ENCODE data around the gene MYPN. TPM values are rescaled to one million over a fixed set of nuclear protein-coding genes. Genes with fewer than 3 reads are reported as not detected.

The MYPN gene
- total RNA-seq, 1 experiment from 2014 or later = 6.0 TPM

DNA sequence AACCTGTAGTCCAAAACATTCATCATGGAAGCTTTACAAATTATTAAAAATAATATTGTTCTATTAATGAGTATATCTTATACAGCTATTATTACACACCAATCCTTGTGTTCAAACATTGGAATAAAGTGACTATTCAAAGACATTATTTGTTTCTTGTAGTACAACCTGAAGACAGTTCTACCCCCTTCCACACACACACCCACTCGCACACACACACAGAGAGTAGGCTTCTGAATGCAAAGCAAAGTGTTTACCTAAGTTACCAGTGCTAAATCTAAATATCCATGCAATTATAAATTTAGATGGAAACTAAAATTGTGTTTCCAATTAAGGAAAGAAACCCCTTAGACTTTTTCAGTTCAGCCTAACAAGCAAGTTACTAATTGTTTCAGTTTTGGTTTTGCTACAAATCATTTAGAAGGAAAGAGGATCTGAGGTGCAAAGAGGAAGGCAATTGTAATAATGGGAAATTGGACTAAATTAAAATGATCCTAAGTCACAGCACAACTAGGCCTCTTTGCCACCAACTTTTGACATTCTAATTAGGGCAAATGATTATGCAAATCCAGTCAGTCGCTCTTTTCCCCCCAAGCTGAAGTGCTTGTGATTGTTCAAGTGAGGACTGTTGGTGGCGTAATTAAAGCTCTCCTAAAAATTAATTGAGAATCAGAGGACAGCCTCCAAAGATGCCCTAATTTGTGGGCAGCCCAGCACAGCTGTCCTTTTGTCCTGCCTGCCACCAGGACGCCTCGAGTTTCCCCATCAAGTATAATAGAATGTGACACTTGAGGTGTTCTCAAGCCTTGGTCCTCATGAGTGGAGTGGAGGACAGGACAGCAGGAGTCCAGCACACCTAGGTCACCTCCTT is 142.6 kb downstream of the MYPN start:
- intact Hi-C loops (cut with micrococcal nuclease) = no loop called here
- Histone ChIP-seq H3K4me3 (ENCODE audit: low read length) (no peak overlapping the region), H3K4me2 (ENCODE audit: low read length) (no peak overlapping the region), H3K79me2 (ENCODE audit: low read length) (no peaks in the 10 kb centered on the region), H3F3A (ENCODE audit: low read length, unreplicated experiment) (no peaks in the 10 kb centered on the region), H4K20me1 (ENCODE audit: low read length) (no peaks in the 10 kb centered on the region), H3K4me1 (ENCODE audit: insufficient read depth, low read length) (no peaks in the 10 kb centered on the region), H2AFZ (ENCODE audit: low read length) (no peak overlapping the region), H3K9me3 (ENCODE audit: low read length) (no peaks in the 10 kb centered on the region), H3K36me3 (ENCODE audit: low read depth, low read length) (no peaks in the 10 kb centered on the region), H3K27ac (ENCODE audit: low read length) (no peak overlapping the region), H3K27me3 (ENCODE audit: low read length) (peaks cover 11% of the 10 kb centered on the region; the same call in 1 of the 2 replicates), H3K9me2 (replicated peaks; ENCODE audit: low read length) (no peaks in the 10 kb centered on the region), H3K9ac (ENCODE audit: low read length) (no peak overlapping the region)
- no peak for DNase-seq
- BruUV-seq (replicated peaks) = no TSS peak
- no peak for TF ChIP-seq EZH2phosphoT487 (IDR thresholded peaks at IDR 0.05; ENCODE audit: borderline replicate concordance, low read length)
- TF ChIP-seq, protein P1, sequence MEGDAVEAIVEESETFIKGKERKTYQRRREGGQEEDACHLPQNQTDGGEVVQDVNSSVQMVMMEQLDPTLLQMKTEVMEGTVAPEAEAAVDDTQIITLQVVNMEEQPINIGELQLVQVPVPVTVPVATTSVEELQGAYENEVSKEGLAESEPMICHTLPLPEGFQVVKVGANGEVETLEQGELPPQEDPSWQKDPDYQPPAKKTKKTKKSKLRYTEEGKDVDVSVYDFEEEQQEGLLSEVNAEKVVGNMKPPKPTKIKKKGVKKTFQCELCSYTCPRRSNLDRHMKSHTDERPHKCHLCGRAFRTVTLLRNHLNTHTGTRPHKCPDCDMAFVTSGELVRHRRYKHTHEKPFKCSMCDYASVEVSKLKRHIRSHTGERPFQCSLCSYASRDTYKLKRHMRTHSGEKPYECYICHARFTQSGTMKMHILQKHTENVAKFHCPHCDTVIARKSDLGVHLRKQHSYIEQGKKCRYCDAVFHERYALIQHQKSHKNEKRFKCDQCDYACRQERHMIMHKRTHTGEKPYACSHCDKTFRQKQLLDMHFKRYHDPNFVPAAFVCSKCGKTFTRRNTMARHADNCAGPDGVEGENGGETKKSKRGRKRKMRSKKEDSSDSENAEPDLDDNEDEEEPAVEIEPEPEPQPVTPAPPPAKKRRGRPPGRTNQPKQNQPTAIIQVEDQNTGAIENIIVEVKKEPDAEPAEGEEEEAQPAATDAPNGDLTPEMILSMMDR (conservative IDR thresholded peaks at IDR 0.05; ENCODE audit: low read depth, low read length) = no peak
- no peak for TF ChIP-seq EZH2 (IDR thresholded peaks at IDR 0.05; ENCODE audit: low read length, unreplicated experiment)
- POLR2A ChIA-PET (ENCODE audit: unreplicated experiment) = no interaction called here
- ATAC-seq = no peak
- CTCF ChIA-PET = no interaction called here

DNA sequence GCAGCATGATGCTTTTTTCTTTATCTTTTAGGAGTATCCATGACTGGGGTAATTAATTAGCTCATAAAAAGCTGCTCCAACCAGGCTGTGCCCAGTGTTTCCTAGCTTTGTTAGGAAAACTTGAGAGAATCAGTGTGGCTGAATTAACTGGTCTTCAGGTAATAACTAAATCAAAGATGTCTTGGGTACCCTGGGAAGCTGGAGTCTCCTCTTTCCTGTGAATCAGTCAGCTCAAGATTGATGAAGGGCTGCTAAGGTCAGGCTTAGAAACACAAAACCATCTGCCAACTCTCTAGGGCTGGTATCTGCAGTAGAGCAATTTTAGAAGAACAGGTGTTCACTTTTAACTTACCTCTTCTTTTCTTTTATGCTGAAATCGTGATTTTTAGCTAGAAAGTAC is 144.1 kb downstream of the MYPN start:
- H3K4me2 ChIP-seq (ENCODE audit: low read length) = no peak overlapping the region
- H3K4me1 ChIP-seq (ENCODE audit: insufficient read depth, low read length) = no peaks in the 10 kb centered on the region
- H3K9ac ChIP-seq (ENCODE audit: low read length) = no peak overlapping the region
- BruUV-seq (replicated peaks) = no TSS peak
- TF ChIP-seq EZH2phosphoT487 (IDR thresholded peaks at IDR 0.05; ENCODE audit: borderline replicate concordance, low read length) = no peak
- TF ChIP-seq EZH2 (IDR thresholded peaks at IDR 0.05; ENCODE audit: low read length, unreplicated experiment) = no peak
- TF ChIP-seq, protein P1 (conservative IDR thresholded peaks at IDR 0.05; ENCODE audit: low read depth, low read length) = no peak
- CTCF ChIA-PET = no interaction called here
- intact Hi-C loops (cut with micrococcal nuclease) = no loop called here
- no peaks in the 10 kb centered on the region for H4K20me1 ChIP-seq (ENCODE audit: low read length)
- H3K9me3 ChIP-seq (ENCODE audit: low read length) = no peaks in the 10 kb centered on the region
- ATAC-seq = no peak; the same call in 1 of the 2 replicates
- no peak overlapping the region for H2AFZ ChIP-seq (ENCODE audit: low read length)
- H3F3A ChIP-seq (ENCODE audit: low read length, unreplicated experiment) = no peaks in the 10 kb centered on the region
- POLR2A ChIA-PET (ENCODE audit: unreplicated experiment) = no interaction called here
- H3K27me3 ChIP-seq (ENCODE audit: low read length) = peaks cover 11% of the 10 kb centered on the region; the same call in 1 of the 2 replicates
- H3K79me2 ChIP-seq (ENCODE audit: low read length) = no peaks in the 10 kb centered on the region
- no peak overlapping the region for H3K4me3 ChIP-seq (ENCODE audit: low read length)
- H3K36me3 ChIP-seq (ENCODE audit: low read depth, low read length) = no peaks in the 10 kb centered on the region
- no peak for DNase-seq
- H3K9me2 ChIP-seq (replicated peaks; ENCODE audit: low read length) = no peaks in the 10 kb centered on the region
- no peak overlapping the region for H3K27ac ChIP-seq (ENCODE audit: low read length)

Data from PC-3 (cell line).